Stimulated activated CD4-positive, alpha-beta T cell treated with anti-CD3 and anti-CD28 coated beads, Interleukin-4, amount 100 ng/mL, for 1 hour (primary cell): ENCODE results near the gene GFY.

ENCODE experiments used
- DNase-seq: peaks from one replicate; pipeline ENCODE4 v3.0.0-alpha.2; 2020

The GFY gene

GRCh38 chr19:49408816-49409440 lies 16.3 kb upstream of the GFY start:
- no peak for DNase-seq

- DNase-seq = no peak
Measured at GRCh38 chr19:49409441-49410029, 15.7 kb upstream of the GFY start.

GRCh38 chr19:49411681-49412326 lies 13.4 kb upstream of the GFY start:
- no peak for DNase-seq

DNA sequence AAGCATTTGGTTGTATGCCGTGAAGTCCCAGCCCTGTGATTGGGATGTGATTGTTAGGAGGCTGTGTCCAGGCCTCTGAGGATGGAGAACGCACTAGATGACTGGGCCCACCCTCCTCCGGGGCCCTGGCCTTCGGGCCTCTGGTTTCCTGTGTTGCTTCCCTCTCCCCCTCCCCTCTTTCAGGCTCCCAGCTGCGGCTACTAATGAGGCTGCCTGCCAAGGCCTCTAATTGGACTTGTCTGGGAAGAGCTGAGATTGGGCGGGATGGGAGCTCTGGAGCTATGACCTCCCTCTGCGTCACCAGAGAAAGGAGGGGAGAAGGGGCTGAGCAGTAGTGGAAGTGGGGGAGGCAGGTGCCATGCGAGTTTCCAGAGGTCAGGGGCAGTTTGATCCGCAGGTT lies 11.8 kb upstream of the GFY start:
- no peak for DNase-seq

- DNase-seq = no peak
Measured at GRCh38 chr19:49414256-49414655, 10.9 kb upstream of the GFY start.

- no peak for DNase-seq
Measured at GRCh38 chr19:49415102-49415809, 9.9 kb upstream of the GFY start.

DNA sequence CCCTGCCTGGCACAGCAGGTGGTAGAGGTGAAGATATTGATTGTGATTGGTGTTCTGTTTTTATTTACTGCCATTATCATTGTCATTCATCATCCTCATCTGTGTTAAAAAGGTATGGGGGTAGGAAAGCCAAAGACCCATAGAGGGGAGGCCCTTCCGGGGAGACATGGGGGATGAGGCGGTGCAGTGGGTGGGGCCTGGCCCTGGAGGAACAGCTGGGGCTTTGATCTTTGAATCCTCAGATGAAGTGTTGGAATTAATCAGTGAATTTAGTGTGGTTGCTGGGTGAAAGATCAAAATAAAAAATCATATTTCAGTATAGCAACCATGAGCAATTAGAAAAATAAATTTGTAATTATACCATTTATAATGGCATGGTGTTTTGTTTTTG lies 9.4 kb upstream of the GFY start:
- DNase-seq = no peak

DNA sequence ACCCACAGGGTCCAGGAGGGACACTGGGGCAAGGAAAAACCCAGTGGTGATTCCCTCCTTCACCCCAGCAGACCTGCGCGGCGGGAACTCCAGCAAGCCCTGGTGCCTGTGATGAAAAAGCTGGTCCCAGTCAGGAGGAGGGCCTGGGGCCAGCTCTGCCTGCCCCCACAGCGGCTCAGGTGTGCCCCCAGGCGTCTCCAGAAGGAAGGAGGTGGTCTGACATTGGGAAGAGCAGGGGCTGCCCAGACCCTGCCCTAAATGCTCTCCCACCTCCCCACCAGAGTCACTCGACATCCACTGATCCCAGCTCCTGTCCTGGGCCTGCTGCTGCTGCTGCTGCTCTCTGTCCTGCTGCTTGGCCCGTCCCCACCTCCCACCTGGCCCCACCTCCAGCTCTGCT lies 8.1 kb upstream of the GFY start:
- DNase-seq = no peak

- DNase-seq = no peak
Measured at GRCh38 chr19:49418511-49418910, 6.7 kb upstream of the GFY start.

DNA sequence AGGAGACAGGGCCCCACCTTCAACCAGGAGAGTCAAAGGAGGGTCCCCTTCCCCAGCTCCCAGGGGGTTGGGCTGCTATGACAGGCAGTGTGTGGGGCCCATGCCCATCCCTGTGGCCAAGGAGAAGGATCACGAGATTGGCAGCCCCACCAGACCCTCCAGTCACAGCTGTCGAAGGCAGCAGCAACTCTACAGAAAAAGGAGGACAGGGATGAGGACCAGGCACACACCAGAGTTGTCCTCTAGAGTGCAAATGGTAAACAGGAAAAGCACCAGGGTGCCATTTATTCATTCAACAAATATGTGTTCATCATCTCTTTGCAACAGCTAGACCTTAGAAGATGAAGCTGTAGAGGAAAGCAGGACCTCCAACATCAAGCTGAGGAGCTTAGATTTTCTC lies 6.0 kb upstream of the GFY start:
- no peak for DNase-seq

- DNase-seq = no peak
Measured at GRCh38 chr19:49420227-49420626, 5.0 kb upstream of the GFY start.

- DNase-seq = peak; percentile 35
Measured at GRCh38 chr19:49421039-49421877, 3.9 kb upstream of the GFY start.

DNA sequence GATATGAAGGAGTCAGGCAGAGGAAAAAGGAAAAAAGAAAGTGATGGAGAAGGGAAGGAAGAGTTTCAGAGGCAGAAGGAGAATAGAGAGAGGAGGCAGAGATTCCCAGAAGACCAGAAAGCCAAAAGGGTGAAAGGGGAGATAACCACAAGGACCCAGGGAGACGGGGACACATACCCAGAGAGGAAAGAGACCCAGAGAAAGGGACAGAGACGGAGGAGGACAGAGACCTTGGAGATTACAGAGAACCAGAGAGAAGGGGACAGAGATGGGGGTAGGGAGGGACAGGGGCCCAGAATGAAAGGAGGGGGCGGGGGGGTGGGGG lies 3.3 kb upstream of the GFY start:
- no peak for DNase-seq

DNA sequence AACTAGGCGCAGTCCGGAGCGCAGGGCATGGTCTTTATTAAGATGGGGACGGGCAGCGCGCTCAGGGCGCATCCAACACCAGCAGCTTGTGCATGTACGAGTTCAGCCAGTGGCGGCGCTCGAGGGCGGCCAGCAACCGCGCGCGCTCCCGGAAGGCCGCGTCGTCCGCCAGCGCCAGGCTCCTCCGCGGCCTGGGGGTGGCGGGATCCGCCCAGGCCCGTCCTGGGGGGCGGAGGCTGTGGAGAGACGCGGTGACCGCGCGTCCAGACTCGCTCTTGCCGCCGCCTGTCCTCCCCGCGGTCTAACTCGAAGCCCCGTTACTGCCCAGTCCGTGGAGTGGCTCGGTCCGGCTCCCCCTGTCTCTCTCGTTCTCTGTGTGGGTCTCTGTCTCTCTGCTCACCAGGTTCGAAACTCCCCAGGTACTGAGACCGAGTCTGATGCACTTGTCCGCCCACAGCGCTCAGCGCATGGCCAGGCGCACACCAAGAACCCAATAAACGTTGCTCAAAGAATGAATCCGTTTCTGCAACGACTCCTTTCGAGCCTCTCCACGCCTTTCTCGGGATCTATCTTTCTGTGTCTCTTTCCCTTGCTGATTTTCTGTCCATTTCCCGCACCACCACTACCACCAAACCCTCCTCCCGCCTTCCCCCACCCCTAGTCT lies 2.6 kb upstream of the GFY start:
- DNase-seq = peak; percentile 34

- DNase-seq = no peak
Measured at GRCh38 chr19:49423071-49423984, 1.9 kb upstream of the GFY start, which contains the start of gene PTH2. PTH2 (minus strand) TSS chr19:49423441; CDS start chr19:49423339, 102 bp downstream.

- no peak for DNase-seq
Measured at GRCh38 chr19:49423985-49424303, 1.2 kb upstream of the GFY start.

DNA sequence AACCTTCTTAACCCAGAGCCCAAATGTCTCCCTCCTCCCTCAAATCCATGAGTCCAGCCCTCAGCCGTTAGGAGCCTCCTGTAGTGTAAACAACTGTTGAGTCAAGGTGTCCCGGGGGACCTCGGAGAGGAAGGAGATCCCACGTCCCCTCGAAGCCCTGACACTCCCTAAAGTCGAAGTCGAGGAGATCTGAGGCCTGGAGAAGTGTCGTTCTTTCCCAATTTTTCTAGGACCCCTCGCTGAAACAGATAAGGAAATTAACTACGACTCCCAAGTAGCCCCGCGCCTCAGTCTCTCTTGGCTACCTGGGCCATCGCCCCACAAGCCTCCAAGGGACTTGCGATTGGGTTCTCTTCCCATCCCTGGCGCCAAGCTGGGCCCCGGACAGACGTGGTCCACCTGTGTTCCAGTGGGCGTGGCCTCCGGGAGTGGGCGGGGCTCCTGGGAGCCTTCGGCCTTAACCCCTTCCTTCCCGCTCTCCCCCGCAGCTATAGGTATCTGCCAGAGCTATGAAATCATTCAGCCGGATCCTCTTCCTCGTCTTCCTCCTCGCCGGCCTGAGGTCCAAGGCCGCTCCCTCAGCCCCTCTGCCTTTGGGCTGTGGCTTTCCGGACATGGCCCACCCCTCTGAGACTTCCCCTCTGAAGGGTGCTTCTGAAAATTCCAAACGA lies 869 bp downstream of the GFY start:
- DNase-seq = peak; percentile 36

GRCh38 chr19:49427339-49427738 lies 2.2 kb downstream of the GFY start:
- no peak for DNase-seq

- no peak for DNase-seq
Measured at GRCh38 chr19:49427855-49428546, 2.8 kb downstream of the GFY start.
